Stimulated activated CD8-positive, alpha-beta memory T cell treated with anti-CD3 and anti-CD28 coated beads, Interleukin-4, amount 100 ng/mL, for 48 hours (primary cell): ENCODE data around the gene GID4.
"Not testable (repeated sequence)": the region's sequence is repeated elsewhere in the genome, so short reads cannot be mapped to it uniquely, and the experiment has no call there.

Experiments used
- DNase-seq: peaks from one replicate; pipeline ENCODE4 v3.0.0-alpha.2; 2020

Gene GID4

DNA sequence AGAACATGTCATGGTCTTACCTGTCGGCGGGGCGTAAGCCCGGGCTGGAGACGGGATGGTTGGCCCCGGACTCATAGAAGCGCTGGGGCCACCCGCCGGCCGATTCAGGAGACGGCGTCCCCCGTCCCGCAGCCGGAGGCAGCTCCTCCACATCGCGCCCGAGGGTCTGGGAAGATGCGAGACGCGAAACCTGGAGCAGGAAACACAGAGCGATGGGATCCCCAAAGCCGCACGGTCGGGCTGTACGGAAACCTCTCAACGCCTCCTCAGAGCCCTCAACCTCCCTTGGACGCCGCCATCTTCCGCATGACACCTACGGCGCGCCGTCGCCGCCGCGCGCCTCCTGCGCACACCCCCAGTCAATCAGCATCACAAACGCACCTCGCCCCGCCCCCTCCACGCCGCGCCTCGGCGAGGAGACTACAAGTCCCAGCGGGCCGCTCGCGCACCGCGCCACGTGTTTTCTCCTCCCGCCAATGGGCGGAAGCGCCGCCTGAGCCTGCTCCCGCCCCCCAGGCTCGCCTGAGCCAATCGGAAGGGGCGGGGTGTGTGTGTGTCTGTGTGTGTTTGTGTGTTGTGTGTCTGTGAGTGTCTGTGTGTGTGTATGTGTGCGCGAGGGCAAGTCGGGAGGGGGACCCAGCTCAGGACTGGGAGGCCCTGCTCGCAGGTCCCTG is at the start of gene GID4, which contains the start of gene ATPAF2:
TSS of gene GID4 (plus strand) at position 548 of the 674 bp plus-strand sequence. CDS start at position 605, 57 bp downstream.
TSS of gene ATPAF2 (minus strand) at position 308 of the 674 bp plus-strand sequence. CDS start at position 153, 155 bp downstream.
- peak; percentile 100 for DNase-seq

DNA sequence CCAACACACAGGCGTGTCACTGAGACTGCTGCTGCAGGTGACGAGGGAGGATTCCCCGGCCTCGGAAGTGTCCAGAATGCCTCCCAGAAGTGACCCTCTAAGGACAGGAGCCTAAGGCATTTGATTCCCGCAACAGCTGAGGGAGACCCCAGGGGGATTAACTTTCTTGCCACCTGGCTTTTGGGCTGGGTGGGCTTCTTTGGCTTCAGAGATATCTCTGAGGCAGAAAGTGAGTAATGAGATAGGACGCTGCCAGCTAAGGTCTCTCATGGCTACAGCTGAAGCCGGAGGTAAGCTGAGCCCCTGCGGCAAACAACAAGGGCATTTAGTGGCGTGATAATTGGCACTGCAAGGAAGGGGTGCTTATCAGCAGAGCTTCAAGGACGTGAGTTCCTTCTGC is 49.6 kb upstream of the GID4 start:
- no peak for DNase-seq

DNA sequence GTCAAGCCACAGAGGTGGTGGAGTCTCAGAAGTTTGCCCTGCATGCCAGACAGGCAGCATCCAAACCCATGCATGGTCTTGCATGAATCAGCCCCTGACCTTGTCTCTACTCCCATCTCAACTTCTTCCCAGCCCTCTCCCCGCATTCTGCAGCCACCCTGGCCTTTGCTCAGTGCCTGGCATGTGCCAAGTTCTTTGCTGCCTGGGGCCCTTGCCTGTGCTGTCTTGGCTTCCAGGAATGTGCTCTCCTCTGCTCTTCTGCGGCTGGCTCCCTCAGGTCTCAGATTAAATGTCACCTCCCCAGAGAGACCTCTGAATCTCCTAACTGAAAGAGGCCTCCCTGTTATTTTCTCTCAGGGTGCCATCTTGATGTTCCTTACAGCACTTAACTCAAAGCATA is 48.9 kb upstream of the GID4 start:
- DNase-seq = no peak

DNA sequence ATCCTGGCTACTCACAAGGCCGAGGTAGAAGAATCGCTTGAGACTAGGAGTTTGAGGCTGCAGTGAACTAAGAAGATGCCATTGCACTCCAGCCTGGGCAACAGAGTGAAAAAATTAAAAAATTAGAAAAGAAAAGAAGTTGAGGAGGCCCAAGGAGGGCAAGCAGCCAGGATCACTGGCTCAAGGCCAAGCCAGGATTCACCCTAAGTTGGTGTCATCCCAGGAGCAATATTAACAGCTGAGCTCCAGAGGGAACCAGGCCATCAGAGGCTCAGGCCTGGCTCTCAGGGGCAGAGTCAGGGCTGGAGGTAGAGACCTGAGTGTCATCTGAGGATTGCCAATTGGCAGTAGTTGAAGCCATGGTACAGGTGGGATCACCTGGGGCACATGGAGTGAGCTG is 45.8 kb upstream of the GID4 start:
- DNase-seq = no peak

DNA sequence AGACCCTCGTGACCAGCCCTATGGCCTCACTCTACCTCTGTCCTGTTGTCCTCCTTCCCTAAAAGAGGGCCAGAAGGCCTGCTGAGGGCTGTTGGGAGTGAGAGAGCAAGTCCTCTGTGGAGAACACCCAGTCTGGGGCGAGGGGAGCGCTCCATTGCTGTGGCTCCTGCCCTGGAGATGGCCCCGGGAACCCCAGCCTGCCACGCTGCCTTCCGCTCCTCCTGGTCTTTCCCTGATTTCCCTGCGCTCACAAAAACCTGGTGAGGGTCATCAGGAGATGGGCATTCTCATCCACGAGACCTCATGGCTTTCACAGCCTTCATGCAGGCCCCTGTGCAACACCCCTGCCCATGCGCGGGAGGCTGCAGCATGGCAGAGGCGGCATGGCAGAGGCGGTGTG is 45.4 kb upstream of the GID4 start:
- no peak for DNase-seq

DNA sequence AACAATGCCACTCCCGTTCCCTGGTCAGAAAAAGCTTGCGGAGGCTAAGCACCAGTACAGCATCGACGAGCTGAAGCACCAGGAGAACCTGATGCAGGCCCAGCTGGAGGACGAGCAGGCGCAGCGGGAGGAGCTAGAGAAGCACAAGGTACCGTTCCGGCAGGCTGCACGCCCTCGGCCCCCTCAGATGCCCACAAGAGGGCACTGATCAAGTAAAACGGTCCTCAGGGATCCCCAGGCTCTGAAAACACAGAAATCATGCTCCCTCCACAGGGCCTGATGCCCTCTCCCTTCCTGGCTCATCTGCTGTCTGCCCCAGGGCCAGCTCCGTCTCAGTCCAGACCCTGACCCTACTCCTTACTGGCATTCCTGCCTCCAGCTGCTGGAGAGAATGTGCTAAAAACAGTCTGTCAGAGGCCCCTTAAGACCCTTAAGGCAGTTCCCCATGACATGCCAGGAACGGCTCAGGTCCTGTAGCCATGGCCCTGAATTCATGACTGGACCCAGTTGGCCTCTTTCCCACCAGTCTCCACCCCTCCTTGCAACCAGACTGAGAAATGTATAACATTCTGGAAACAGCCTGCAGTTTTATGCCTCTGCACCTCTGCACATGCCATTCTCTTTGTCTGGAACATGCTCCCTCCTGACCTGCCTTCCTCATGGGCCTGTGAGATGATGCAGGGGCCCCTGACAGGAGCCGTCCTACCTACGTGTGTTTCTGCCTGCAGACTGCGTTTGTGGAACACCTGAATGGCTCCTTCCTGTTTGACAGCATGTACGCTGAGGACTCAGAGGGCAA is 44.7 kb upstream of the GID4 start:
- peak; percentile 42 for DNase-seq

DNA sequence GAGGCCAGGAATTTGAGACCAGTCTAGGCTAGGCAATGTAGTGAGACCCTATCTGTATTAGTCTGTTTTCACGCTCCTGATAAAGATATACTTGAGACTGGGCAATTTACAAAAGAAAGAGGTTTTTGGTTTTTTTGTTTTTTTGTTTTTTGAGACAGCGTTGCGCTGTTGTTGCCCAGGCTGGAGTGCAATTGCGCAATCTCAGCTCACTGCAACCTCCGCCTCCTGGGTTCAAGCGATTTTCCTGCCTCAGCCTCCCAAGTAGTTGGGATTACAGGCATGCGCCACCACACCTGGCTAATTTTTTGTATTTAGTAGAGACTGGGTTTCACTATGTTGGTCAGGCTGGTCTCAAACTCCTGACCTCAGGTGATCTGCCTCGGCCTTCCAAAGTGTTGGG is 43.3 kb upstream of the GID4 start:
- not testable (repeated sequence) for DNase-seq

DNA sequence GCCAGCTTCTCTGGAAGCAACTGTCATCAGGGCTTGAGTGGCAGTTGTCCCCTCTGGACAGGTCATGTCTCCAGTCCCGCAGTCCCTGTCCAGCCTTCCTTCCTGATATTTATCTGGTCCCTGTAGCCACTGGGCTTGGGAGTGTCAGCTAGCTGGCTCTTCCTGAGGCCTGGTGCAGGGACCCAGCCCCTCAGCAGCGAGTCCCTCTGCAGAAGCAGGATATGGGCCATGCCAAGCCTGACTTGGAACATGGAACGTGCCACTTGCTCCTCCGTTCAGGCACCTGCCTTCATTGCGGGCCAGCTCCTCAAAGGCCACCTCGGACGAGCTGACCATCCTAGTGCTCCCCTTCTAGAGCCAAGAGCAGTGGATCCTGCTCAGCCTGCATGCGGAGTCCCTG is 40.3 kb upstream of the GID4 start:
- DNase-seq = no peak

DNA sequence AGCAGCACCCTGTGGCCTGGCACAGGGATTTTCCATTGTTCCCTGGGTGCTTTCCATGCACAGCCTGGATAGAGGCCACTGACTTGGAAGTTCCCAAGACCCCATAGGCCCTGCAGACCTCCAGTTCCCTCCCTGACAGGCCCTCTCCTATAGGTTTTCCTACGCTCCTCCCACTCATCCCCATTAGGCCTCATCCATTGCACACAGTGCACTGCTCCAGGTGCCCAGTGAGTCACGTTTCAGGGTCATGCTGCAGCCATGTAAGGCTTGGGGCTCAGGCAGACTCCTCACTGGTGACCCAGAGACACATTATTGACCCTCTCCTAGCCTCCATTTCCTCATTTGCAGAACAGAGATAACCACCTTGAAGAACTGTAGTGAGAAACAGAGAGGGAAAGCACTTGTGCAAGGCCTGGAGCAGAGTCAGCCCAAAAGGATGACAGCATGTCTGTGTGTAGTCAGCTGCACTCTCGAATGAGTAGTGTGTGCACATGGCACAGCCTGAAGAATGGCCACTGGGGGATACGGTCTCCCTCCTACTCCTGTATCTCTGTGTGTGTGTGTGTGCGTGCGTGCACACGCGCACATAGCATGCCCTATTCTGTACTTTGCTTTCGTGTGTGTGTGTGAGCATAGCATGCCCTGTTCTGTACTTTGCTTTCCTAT is 39.7 kb upstream of the GID4 start:
- DNase-seq = no peak

DNA sequence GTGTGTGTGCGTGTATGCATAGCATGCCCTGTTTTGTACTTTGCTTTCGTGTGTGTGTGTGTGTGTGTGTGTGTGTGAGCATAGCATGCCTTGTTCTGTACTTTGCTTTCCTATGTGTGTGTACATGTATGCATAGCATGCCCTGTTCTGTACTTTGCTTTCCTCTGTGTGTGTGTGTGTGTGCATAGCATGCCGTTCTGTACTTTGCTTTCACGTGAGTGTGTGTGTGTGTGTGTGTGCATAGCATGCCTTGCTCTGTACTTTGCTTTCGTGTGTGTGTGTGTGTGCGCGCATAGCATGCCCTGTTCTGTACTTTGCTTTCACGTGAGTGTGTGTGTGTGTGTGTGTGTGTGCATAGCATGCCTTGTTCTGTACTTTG is 39.2 kb upstream of the GID4 start:
- DNase-seq = no peak

DNA sequence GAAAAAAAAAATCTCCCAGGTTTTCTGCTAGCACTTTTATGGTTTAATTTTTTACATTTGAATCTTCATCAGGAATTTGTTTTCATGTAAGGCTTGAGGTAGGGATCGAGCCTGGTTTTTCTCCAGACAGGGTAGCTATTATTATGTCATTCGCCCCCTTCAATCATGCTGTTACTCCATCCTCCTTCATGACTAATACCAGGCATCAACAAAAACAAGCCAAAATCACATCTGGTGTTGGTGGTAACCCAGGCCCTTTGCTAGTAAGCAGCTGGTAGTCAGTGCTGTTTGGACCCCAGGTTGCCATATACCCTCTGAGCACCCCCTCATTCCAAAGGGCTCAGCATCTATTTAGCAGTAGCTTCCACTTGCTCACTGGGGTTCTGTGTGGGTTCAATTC is 37.0 kb upstream of the GID4 start:
- DNase-seq = no peak

DNA sequence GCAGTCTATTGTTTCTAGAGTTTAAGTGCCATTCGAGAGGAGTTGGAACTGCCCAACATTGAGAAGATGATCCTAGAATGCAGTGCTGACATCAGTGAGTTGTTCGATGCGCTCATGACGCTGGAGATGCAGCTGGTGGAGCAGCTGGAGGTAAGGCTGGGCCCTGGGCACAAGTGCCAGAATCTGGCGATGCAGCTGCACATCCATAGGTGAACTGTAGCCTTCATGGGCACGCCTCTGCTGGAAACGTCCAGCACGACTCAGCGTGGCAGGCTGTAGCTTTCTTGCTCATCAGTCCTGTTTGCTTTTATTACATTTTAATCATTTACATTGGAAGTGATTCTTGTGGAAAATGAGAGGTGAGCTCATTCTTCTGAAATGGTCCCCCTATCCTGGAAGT is 34.9 kb upstream of the GID4 start:
- DNase-seq = no peak

DNA sequence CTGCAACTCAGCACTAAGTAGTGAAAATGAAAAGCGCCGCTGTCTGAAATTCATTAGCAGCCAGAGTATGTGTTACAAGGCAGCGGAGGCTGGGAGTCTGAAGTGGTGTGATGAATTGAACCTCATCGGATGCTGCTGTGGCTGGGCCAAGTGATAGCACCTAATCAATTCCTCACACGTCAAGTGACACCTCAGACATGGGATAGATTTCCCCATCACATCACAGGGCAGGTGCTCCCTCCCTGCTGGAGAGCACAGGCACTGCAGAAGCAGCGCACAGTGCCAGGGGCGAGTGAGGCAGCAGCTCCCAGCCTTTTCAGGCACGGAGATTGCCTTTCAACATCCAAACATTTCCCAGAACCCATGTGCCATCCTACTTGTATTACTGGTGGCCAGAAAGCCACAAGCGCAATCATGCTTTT is 34.3 kb upstream of the GID4 start:
- no peak for DNase-seq

DNA sequence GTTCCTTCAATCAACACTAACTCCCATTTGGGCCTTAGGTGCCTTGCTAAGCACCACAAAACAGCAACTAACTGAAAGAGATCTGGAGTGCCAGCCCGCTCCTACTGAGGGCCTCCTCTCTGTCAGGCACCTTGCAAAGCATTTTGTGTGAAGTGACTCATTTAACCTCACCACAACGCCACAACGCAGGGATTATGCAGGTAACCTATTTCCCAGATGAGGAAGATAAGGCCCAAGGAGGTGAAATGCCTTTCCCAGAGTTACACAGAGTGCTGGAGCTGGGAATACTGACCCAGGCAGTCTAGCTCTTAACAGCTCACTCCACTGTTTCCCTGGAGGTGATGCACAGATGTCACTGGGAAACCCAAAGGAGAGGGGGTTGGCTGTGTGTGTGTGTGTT is 33.7 kb upstream of the GID4 start:
- DNase-seq = no peak

DNA sequence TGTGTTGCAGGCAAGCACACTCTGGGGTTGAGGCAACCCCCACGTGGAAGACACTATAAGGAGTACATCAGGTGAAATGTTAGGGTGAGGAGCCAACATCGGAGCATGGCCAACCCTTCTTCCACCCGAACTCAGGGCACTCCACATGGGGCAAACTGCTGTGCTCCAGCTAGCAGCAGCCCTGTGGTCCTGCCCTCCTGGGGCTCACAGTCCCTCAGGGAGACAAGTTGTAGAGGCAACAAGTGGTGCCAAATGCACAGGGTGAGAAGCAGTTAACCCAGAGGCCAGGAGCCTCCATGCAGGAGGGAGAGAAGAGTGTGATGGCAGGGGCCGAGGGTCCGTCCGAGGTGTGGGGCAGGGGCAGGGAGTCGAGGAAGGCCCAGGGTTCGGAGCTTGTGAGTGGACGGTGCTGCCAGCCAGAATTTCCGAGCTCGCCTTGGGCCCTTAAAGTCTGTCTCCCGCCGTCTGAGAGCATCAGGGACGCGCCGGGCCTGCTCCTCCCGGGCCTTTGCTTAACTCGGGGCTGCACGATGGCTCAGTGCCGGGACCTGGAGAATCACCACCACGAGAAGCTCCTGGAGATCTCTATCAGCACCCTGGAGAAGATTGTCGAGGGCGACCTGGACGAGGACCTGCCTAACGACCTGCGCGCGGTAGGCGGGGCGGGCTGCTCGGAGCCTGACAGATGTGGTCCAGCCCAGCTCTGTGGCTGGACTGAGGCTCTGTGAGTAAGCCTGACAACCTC is 32.5 kb upstream of the GID4 start:
- no peak for DNase-seq

DNA sequence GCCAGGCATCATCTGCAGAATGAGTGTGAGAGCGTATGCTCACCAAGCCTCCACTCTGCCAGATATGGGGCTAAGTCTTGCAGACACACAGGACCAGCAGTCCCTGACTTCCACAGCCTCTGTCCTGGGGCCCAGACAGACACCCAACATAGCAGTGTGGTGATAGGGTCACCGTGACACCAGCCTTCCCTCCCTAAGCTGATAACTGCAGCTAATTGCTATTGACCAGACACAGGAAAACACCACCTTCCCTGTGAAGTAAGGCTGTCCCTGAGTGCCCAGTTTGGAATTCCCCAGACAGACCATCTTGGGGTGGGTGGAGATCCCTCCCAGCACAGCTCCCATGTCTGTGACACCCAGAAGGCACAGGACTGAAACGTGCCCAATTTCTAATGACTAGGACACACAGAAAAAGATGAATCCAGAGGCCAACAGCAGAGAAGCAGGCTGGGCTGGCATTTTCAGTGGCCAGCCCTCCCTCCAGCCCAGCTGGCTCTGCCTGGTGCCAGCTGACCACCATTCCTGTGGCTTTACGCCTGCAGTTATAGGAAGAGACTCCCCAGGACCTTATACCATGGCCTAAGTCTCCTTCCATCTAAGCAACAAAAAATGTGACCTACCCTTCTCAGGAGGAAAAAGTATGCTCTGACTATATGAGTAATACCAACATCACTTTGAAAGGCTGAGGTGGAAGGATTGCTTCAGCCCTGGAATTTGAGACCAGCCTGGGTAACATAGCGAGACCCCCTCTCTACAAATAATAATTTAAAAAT is 30.5 kb upstream of the GID4 start:
- DNase-seq = no peak

DNA sequence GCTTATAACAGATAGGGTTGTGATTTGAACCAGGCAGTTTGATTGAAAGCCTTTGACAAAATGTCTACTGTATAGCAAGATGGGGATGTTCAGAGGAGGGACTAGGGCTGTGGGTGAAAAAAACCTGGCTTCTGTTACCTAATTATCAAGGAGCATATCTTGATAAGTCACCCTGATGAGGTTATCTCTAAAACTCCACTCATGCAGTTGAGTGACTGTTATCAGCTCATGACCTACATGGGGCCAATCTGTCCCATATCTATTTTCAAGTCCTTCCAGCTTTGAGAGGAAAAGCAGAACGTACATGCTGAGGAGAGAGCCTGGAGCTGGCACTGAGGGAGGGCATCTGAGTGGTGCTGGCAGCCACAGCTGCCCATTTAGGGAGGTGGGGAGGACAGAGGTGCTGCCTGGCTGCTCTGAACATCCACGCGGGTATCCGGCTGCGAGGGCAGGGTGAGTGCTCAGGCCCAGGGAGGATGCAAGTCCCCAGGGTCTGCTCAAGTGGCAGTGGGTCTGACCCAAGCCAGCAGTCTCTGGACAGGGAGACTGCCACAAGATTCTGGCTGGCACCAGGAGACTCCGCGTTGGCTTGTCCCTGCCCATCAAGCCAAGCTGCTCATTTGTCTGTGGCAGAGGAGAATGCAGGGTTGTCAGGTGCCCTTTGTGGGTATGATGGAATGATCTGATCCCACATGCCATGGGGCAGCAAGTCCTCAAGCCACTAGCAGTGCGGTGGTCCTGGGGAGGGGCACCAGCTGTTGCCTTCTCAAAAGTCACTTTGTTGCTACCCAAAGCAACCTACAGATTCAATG is 29.4 kb upstream of the GID4 start:
- no peak for DNase-seq

DNA sequence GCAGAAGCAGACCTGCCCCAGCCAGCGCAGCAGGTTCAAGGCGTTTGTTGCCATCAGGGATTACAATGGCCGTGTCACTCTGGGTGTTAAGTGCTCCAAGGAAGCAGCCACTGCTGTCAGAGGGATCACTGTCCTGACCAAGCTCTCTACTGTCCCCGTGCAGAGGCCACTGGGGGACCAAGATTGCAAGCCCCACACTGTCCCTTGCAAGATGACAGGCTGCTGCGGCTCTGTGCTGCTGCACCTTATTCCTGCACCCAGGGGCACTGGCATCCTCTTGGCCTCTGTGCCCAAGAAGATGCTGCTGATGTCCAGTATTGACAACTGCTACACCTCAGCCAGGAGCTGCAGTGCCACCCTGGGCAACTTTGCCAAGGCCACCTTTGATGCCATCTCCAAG is 27.9 kb upstream of the GID4 start:
- DNase-seq = no peak

DNA sequence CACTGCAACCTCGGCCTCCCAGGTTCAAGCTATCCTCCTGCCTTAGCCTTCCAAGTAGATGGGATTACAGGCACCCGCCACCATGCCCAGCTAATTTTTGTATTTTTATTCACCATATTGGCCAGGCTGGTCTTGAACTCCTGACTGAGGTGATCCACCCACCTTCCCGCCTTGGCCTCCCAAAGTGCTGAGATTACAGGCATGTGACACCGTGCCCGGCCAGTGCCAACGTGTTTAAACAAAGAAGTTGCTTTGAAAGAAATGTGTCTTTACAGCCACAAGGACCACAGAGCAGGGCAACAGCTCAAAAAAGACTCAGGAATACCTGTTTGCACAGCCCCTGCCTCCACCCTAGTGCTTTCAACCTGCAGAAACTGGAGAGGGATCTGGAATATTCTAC is 25.2 kb upstream of the GID4 start:
- DNase-seq = no peak

DNA sequence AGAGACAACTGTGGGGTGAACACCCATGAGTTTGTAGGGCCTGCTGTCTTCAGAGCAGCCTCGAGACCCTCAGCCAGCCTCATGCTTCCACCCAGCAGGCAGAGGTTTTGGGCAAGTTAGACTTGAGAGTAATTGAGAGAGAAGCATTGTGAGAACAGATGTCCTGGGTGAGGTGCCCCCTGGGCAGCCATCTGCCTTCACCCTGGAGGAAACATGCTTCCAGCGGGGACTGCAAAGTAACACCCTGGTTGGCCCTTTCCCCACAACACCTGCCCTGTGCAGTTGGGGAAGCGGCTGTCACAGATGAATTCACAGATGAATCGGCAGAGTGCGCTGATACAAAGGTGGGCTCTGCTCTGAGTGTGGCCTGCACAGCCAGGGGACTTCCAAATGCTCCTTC is 23.6 kb upstream of the GID4 start:
- no peak for DNase-seq

DNA sequence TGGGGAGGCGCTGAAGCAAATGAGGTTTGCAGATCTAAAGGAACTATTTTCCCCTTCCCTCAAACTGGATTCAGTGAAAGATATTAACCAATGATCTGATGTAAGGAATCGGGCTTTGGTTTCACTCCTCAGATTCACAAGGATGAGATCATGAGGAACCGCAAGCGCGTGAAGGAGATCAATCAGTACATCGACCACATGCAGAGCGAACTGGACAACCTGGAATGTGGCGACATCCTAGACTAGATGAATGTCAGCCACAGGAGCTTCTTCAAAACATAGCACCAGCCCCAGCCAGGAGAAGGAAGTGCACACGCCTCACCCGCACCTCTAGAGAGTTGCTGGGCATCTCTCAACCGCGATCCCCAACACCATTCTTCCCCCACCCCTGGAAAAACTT is 22.8 kb upstream of the GID4 start:
- no peak for DNase-seq

DNA sequence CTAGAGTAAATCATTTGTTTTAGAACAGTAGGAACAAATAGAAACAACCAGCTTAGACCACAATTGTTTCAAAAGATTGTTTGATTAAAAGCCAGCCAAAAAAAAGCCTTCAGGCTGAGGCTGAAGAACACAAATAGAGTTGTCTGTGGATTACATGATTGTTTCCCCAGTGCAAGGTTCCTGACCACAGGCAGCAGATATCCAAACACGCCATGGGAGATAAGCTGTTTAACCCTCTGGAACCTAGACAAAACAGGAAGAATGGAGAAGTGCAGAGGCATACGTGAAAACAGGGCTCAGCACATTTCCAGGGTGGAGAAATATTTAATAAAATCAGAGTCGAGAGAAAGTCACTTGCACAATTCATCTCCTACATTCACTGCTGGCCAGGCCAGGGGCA is 21.2 kb upstream of the GID4 start:
- DNase-seq = no peak
